OCI-LY1 (cell line): ENCODE measurements around the gene SLC9A9.

ENCODE experiments used
- H2AFZ ChIP-seq: fragments of 200-600 bp; sonication (generic), shearing (Covaris generic); 2 replicates; pipeline ENCODE4 v1.6.0; 2014; ENCODE audit warnings: antibody characterized with exemption, mild to moderate bottlenecking, low read length
- H3F3A ChIP-seq: fragments of 200-600 bp; sonication (generic), shearing (Covaris generic); 2 replicates; pipeline ENCODE4 v1.6.0; 2014; ENCODE audit warnings: mild to moderate bottlenecking, antibody characterized with exemption, low read length, moderate library complexity; ENCODE audit not compliant: insufficient read depth
- H3K27ac ChIP-seq: fragments of 200-600 bp; sonication (generic); 2 replicates; pipeline ENCODE4 v1.5.1; 2014; ENCODE audit warnings: low read length, mixed run types, mild to moderate bottlenecking, low read depth; ENCODE audit not compliant: poor library complexity, severe bottlenecking
- H3K27me3 ChIP-seq: fragments of 200-600 bp; sonication (generic); 2 replicates; pipeline ENCODE4 v1.6.0; 2014; ENCODE audit warnings: antibody characterized with exemption, mild to moderate bottlenecking, low read length, moderate library complexity; ENCODE audit not compliant: insufficient read depth
- H3K36me3 ChIP-seq: fragments of 200-600 bp; sonication (generic); 2 replicates; pipeline ENCODE4 v1.6.1; 2014; ENCODE audit warnings: mild to moderate bottlenecking, antibody characterized with exemption, low read length, moderate library complexity, mixed read lengths; ENCODE audit not compliant: insufficient read depth
- H3K4me1 ChIP-seq: fragments of 200-600 bp; sonication (generic); 2 replicates; pipeline ENCODE4 v1.5.1; 2014; ENCODE audit warnings: mild to moderate bottlenecking, low read length, moderate library complexity; ENCODE audit not compliant: insufficient read depth, severe bottlenecking
- H3K4me2 ChIP-seq: fragments of 200-600 bp; sonication (generic), shearing (Covaris generic); 2 replicates; pipeline ENCODE4 v1.6.1; 2014; ENCODE audit warnings: low read length
- H3K4me3 ChIP-seq: fragments of 200-600 bp; sonication (generic); 2 replicates; pipeline ENCODE4 v1.5.1; 2014; ENCODE audit warnings: low read length, low read depth, mild to moderate bottlenecking, mixed read lengths; ENCODE audit not compliant: poor library complexity, severe bottlenecking
- H3K79me2 ChIP-seq: fragments of 200-600 bp; shearing (Covaris generic); 2 replicates; pipeline ENCODE4 v1.6.1; 2016; ENCODE audit warnings: mixed run types, low read length, mixed read lengths; ENCODE audit not compliant: insufficient read depth
- H3K9ac ChIP-seq: fragments of 200-600 bp; sonication (generic), shearing (Covaris generic); 2 replicates; pipeline ENCODE4 v1.6.1; 2014; ENCODE audit warnings: mild to moderate bottlenecking, low read length, mixed read lengths
- H3K9me2 ChIP-seq: fragments of 200-600 bp; sonication (generic), shearing (Covaris generic); 2 replicates; pipeline ENCODE4 v1.6.1; 2014; ENCODE audit warnings: low read depth, mild to moderate bottlenecking, low read length, mixed read lengths
- H3K9me3 ChIP-seq: fragments of 200-600 bp; shearing (Covaris generic); 2 replicates; pipeline ENCODE4 v1.6.1; 2014; ENCODE audit warnings: low read length, mixed read lengths
- H4K20me1 ChIP-seq: fragments of 200-600 bp; sonication (generic), shearing (Covaris generic); 2 replicates; pipeline ENCODE4 v1.6.0; 2016; ENCODE audit warnings: mild to moderate bottlenecking, low read length; ENCODE audit not compliant: insufficient read depth
- CTCF ChIP-seq: fragments of 200-600 bp; sonication (generic), shearing (Covaris generic); IDR thresholded peaks from 2 replicates; pipeline ENCODE4 v1.5.1; 2017; ENCODE audit warnings: mild to moderate bottlenecking, antibody characterized with exemption, low read length, moderate library complexity, mixed read lengths
- EZH2 ChIP-seq: fragments of 200-600 bp; sonication (generic), shearing (Covaris generic); IDR thresholded peaks from 2 replicates; pipeline ENCODE4 v1.8.0; 2017; ENCODE audit warnings: borderline replicate concordance, mixed run types, mild to moderate bottlenecking, antibody characterized with exemption, low read length, moderate library complexity, mixed read lengths

Gene SLC9A9

DNA sequence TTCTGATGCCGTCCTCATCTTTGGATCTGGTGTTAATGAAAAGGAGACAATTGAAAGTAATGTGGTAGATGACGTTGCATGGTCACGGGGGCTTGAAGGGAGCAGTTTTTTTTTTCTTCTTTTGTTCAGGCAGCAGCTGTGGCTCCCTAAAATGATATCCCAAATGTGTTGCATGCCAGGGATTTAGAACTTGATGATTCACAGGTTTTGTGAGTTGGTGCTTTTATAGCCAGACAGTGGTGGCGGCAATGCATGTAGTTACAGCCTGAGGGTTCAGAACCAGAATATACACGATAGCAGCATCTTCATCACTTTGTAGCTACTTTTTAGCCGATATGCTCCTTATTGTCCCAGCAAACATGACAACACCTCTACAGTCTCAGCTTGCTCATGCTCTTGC lies 595.3 kb downstream of the SLC9A9 start:
- no peak overlapping the region for H3K4me3 ChIP-seq
- TF ChIP-seq EZH2 (no peak), CTCF (no peak)

DNA sequence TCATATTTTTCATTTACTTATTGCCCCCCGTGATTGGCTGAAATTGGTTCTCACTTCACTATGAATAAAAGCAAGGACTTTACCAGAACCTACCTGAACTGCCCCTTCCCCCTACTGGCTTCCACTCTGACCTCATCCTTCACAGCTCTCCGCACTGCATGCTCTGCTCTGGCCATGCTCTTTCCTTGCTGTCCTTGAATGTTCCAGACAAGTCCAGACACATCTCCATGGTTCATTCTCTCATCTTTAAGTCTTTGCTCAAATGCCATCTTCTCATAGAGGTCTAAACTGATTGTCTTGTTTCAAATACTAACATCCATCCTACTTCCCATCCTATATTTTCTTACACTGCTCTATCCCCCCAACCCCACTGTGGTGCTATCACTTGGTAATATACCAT lies 599.3 kb downstream of the SLC9A9 start:
- no peak overlapping the region for H3K27ac ChIP-seq
- H3K27me3 ChIP-seq, result no peaks in the 10 kb centered on the region
- H3K9ac ChIP-seq, result no peak overlapping the region
- no peaks in the 10 kb centered on the region for H3F3A ChIP-seq
- H3K9me2 ChIP-seq, result no peaks in the 10 kb centered on the region
- H3K4me3 ChIP-seq, result no peak overlapping the region
- no peak for TF ChIP-seq CTCF
- no peak for TF ChIP-seq EZH2
- no peaks in the 10 kb centered on the region for H3K79me2 ChIP-seq
- H3K9me3 ChIP-seq, result no peaks in the 10 kb centered on the region
- H3K4me2 ChIP-seq, result no peak overlapping the region
- no peaks in the 10 kb centered on the region for H3K36me3 ChIP-seq
- no peaks in the 10 kb centered on the region for H4K20me1 ChIP-seq
- no peaks in the 10 kb centered on the region for H3K4me1 ChIP-seq
- H2AFZ ChIP-seq, result no peak overlapping the region

More for the DNA sequence above, 595.3 kb downstream of the SLC9A9 start:
- Histone ChIP-seq H2AFZ (no peak overlapping the region), H3F3A (no peaks in the 10 kb centered on the region), H3K27ac (no peak overlapping the region), H4K20me1 (no peaks in the 10 kb centered on the region), H3K27me3 (no peaks in the 10 kb centered on the region), H3K9ac (no peak overlapping the region), H3K4me1 (no peaks in the 10 kb centered on the region), H3K9me2 (no peaks in the 10 kb centered on the region), H3K4me2 (no peak overlapping the region), H3K36me3 (no peaks in the 10 kb centered on the region), H3K79me2 (no peaks in the 10 kb centered on the region), H3K9me3 (no peaks in the 10 kb centered on the region)

- H3K27ac ChIP-seq, result no peak overlapping the region
- H3K79me2 ChIP-seq, result no peaks in the 10 kb centered on the region
- no peak overlapping the region for H3K9ac ChIP-seq
- H4K20me1 ChIP-seq, result no peaks in the 10 kb centered on the region
- no peak overlapping the region for H3K4me3 ChIP-seq
- TF ChIP-seq CTCF, result no peak
- H3K36me3 ChIP-seq, result no peaks in the 10 kb centered on the region
- H2AFZ ChIP-seq, result no peak overlapping the region
- no peaks in the 10 kb centered on the region for H3K9me3 ChIP-seq
- H3F3A ChIP-seq, result no peaks in the 10 kb centered on the region
- H3K4me1 ChIP-seq, result no peaks in the 10 kb centered on the region
- H3K4me2 ChIP-seq, result no peak overlapping the region
- H3K9me2 ChIP-seq, result no peaks in the 10 kb centered on the region
- H3K27me3 ChIP-seq, result no peaks in the 10 kb centered on the region
Observed at GRCh38 chr3:143247073-143247472, 601.2 kb downstream of the SLC9A9 start.
